GM18520 (cell line): Measurements from ENCODE around the gene RRP1B.
A peak's percentile ranks its signal among the peaks of the same experiment; 100 is the strongest.
"Not testable (repeated sequence)": the region's sequence is repeated elsewhere in the genome, so short reads cannot be mapped to it uniquely, and the experiment has no call there.

Experiments
- ATAC-seq: cut with Tn5 transposase; IDR thresholded peaks from one replicate; pipeline ENCODE4 v1.9.1; 2021; ENCODE audit not compliant: unreplicated experiment

The RRP1B gene

GRCh38 chr21:43639470-43640353 is 19.6 kb upstream of the RRP1B start:
- ATAC-seq: no peak

DNA sequence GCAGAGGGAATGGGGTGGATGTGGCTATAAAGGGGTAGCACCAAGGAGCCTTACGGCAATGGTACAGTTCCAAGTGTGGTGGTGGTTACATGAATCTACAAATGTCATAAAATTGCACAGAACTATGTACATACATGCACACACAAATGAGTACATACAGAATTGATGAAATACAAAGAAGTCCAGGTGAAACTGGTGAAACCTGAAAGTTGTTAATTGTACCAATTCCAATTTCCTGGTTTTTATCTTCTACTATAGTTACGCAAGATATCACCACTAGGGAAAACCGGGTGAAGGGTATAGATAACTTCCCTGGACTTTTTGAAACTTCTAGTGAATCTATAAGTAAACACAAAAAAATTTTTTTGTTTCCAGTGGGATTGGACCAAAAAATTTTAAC is 19.0 kb upstream of the RRP1B start:
- ATAC-seq: no peak

DNA sequence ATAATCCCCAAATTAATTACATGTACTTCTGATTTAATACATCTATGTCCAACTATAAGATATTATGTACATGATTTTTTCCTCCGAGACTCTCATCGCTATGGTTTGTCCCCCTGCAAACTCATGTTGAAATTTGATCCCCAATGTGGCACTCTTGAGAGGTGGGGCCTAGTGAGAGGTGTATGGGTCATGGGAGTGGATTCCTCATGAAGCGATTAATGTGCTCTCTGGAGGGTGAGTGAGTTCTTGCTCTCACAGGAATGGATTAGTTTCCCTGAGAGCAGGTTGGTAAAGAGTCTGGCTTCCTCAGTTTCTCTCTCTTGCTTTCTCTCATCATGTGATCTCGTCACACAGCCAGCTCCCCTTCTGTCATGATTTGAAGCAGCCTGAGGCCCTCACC is 16.2 kb upstream of the RRP1B start:
- no peak for ATAC-seq

- ATAC-seq: no peak
These were observed 15.3 kb upstream of the RRP1B start for GRCh38 chr21:43644071-43644470.

GRCh38 chr21:43644609-43645008 is 14.8 kb upstream of the RRP1B start:
- no peak for ATAC-seq

DNA sequence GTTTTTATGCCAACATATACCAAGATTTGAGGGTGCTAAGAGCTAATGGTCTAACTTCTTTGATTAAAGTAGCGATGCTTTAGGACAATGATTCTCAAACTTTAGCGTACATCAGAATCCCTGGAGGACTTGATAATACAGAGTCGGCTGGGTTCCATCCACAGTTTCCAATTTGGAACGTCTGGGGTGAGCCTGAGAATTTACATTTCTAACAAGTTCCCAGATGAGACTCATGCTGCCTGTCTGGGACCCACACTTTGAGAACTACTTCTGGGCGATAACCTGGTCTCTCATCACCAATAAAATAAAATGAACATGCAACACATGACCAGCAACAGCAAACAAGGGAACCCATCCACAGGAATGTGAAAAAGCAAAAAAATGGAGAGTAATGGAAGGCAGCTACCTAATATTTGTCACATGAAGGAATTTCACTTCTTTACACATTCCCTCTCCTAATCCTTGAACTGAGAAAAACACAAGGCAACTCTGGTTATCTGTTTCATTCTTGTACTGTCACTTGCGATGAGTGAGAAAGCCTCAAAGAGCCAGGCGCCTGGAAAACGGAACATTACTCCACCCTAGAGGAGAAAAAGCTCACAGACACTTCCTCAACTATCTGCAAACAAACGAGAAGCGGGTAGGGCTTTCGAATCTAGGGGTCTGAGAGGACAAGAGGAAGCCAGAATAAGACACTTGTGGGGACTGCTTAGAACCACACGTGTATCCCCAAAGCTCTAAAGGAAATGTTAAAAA is 14.0 kb upstream of the RRP1B start:
- ATAC-seq: no peak

DNA sequence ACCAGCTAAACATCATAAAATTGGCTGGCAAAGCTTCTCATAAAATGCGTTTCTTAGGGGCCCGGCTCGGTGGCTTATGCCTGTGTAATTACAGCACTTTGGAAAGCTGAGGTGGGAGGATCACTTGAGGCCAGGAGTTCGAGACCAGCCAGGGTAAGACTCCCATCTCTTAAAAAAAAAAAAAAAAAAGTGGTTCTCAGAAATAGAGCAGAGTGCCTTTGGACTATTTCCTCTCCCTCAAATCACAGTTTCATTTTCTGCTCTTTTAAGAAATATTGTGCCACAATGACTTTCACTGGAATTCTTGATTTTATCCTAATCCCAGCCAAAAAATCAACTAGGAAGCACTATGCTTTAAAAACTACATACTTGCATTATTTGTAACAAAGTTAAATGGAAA is 13.4 kb upstream of the RRP1B start:
- no peak for ATAC-seq

DNA sequence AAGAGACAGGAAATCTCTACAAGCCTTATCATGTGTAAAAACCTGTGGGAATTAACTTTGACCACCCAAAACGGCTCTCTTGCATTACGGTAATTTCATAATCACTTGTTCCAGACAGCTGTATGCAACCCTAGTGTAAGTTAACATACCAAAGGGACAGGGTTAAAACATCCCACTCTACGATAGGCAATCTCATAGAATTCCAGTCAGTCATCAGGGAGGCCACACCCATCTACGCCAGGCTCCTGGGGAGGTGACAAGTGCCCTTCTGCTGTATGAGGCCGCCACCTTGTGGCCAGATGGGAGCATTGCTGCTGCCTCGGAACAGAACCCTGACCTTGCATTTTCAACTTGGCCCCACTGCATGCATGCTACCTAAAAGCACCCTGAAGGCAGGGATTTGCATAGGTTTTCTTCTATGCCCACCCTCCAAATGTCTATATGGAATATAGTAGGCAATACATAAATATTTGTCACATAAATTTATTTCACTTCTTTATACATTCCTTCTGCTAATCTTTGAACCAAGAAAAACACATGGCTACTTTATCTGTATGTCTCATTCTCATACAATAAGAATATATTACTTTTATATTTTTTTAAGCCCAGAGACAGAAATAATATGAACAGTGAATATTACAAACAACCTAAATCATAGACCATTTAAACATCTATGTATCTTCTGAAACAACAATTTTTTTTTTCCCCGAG is 12.7 kb upstream of the RRP1B start:
- ATAC-seq: peak; percentile 72

GRCh38 chr21:43648171-43648570 is 11.2 kb upstream of the RRP1B start:
- no peak for ATAC-seq

DNA sequence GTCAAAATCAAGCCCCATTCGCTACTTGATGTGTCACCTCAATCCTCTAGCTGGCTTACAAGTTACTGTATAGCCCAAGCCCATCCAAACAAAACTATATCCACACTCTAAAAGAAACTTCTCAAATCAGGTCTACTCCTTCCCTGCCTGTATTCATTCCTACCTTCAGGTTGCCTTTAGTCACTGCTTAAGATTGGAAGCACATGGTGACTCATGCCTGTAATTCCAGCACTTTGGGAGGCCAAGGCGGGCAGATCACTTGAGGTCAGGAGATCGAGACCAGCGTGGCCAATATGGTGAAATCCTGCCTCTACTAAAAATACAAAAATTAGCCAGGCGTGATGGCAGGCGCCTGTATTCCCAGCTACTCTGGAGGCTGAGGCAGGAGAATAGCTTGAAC is 7.4 kb upstream of the RRP1B start:
- ATAC-seq: not testable (repeated sequence)

DNA sequence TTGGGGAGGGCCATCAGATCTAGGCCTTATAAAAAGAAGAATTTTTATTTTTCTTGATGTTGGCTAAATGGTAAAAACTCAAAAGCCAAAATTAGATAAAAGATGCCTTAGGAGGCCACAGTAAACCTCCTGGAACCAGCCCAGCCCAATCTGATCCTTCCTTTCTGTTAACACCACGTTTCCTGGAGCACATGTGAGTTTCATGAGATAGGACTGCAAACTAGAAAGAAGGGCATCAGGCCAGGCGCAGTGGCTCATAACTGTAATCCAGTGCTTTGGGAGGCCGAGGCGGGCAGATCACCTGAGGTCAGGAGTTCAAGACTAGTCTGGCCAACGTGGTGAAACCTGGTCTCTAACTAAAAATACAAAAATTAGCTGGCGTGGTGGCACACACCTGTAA is 6.7 kb upstream of the RRP1B start:
- ATAC-seq: no peak

DNA sequence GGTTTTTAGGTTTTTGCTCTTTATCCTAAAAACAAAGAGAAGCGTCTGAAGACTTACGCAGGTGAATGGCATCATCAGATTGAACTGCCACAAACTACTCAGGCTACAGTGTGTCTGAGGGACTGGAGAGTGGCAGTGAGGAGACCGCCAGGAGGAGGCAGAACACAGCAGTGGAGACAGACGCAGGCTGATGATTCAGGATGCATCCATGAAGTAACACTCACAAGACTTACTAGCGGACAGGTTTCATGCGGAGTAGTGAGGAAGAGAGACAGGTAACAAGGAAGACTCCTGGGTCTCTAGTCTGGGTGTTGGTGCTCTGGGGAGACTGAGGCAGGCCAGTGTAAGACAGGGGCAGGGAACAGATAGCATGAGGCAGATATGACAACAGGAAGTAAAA is 5.7 kb upstream of the RRP1B start:
- ATAC-seq: no peak

GRCh38 chr21:43654806-43655489 is 4.4 kb upstream of the RRP1B start:
- ATAC-seq: no peak

DNA sequence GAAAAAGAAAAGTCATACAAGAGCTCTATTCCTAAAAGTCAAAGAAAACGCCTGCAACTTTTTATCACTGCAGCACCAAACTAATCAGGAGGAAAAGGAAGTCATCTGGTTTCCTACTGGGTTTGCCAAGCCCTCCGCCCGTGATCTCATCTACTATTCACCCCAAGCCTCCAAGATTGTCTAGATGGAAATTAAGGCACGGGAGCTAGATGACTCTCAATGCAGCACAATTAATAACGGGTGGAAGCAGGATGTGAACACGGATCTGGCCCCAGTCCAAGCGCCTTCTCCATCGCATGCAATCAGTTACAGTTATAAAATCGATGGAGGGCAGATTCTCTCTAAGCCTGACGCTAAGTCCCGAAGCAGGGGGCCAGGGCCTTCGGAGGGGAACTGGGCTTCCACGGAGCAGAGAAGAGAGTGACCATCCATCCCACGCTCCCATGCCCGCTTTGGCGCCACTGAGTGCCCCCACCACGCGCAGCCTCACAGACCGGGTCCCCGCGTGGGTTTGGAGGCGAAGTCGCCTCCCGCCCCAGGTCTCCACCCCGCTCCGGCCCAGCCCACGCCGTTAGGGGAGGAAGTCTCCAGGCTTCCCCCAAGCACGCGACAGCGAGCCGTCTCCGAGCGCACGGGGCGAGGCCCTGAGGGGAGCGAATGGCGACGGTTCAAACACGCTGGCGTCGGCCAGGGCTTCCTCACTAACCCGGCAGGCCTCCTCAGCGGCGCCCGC is 1.8 kb upstream of the RRP1B start:
- no peak for ATAC-seq

DNA sequence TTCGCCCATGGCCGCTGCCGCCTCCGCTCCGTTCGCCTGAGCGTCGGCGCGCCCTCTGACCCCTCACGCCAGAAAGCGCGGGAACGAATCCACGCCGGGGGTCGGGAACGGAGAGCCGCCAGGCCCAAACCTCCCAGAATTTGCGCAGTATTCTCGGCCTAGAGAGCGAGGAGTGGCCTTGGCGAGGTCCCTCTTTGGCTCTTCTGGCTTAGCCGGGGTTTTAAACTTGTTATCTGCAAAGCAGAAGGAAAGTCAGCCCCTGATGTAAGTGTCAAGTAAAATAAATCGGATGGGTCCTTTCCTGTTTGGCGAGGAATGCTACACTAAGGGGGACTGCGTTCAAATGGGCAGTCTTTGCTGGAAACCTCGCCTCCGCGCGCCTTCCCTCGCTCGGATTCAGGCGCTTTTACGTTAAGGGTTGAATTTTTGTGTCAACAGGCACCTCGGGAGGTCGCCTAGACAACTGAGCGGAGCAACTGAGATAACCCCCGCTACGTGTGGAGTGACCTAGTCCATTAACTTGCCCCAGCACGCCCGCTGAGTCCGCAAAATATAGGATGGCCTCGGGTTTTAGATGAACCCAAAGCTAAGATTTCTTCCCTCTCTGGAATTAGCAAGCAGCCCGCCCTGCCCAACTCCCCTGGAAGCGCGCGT is 1.1 kb upstream of the RRP1B start:
- ATAC-seq: no peak

- no peak for ATAC-seq
These were observed 608 bp upstream of the RRP1B start for GRCh38 chr21:43658769-43659135.

DNA sequence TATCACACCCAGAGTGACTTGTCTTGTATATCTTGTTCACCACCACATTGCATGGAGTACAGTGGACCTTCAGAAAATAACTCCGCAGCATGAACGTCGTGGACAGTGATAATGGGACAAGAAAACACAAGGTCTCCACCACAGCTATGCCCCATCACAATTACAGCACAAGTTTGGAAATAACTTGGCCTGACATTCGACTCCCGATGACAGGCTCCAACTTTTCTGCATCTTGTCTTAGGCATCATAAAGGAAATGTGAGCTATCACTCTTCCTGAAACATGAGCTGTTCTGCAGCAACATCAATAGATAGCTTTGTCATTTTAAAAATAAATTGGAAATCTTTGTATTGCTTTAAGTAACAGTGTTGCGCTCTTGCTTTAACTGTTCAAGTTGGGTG is 2.9 kb downstream of the RRP1B start:
- ATAC-seq: no peak

- ATAC-seq: no peak
These were observed 3.7 kb downstream of the RRP1B start for GRCh38 chr21:43663033-43663432.

GRCh38 chr21:43664358-43664757 is 5.0 kb downstream of the RRP1B start:
- ATAC-seq: no peak

DNA sequence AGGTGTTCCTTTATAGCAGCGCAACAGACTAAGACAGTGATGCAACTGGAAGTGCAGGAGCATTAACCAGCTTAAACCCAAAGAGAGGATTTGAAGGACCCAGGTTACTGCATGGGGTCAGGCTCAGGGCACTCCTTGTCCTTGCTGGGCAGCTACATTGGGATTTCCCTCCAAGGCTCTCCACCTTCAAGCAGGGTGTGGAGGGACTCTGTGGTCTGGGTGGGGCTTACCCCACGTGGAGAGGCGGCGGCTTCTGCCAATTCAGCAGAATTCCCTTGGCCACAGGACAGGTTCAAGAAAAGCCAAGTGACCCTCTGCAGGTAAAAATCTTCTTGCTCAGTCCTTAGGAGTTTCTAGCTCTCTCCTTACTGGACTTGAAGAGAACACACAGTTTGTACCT is 6.5 kb downstream of the RRP1B start:
- no peak for ATAC-seq
